Heart left ventricle (tissue), 13 donors: ENCODE results near the gene ANXA9.

ENCODE experiments used
- CTCF ChIP-seq, 12 donors: fragments of 200-600 bp; sonication (generic) in 4 of 12; IDR thresholded peaks; one replicate each; pipeline versions ENCODE4 v1.5.0 to v1.8.0; 2018 to 2022; ENCODE audit warnings: antibody characterized with exemption in 12 of 12, mild to moderate bottlenecking in 5 of 12
- POLR2A ChIP-seq, 2 donors: fragments of 450-650 bp; IDR thresholded peaks; one replicate each; pipeline ENCODE4 v1.6.1; 2017; ENCODE audit warnings: antibody characterized with exemption in 2 of 2, mild to moderate bottlenecking in 2 of 2, moderate library complexity in 2 of 2
- donor health status: ischemic (EF 13 %, LVEDD 7.1; RV severe dilation, severe dysfunction).
- donor health status: DM: no; HTN: yes; CAD: no.
- donor health status: DM: no; HTN: no; CAD: no.
- donor health status: ischemic (EF 25% LVEDD 6.9; RV normal size, moderate dysfunction).
- donor health status: ischemic (EF 25% LVEDD 5.7; RV mildly dilated, moderate dysfunction).
- donor health status: ischemic (EF 35%, LVEDD 5.7; RV mildly dilated, moderate dysfunction).
- donor health status: nonischemic (EF 11% LVEDD 7.7; RV severe dilation, severe dysfunction).
- donor health status: DM: yes; HTN: yes; CAD: no.
- donor health status: PGD.
- donor health status: ischemic (EF 29% LVEDD 5.4; RV normal size, mild dysfunction).
- donor health status: nonischemic (EF 23%, LVEDD 6.1; RV moderate dilation, normal function).

- TF ChIP-seq CTCF (IDR thresholded peaks at IDR 0.05) (no peak), POLR2A (IDR thresholded peaks at IDR 0.05) (no peak)
Measured at GRCh38 chr1:151009674-151010345, 27.7 kb downstream of the ANXA9 start.
